HUES64 (cell line): Measurements from ENCODE around the gene KDF1.
"Not testable (repeated sequence)": the region's sequence is repeated elsewhere in the genome, so short reads cannot be mapped to it uniquely, and the experiment has no call there.

Experiments
- H3K27ac ChIP-seq: 2 replicates; pipeline ENCODE4 v1.7.0; 2013; ENCODE audit warnings: low read depth, low read length, inconsistent platforms
- H3K27me3 ChIP-seq: 2 replicates; pipeline ENCODE4 v1.6.1; 2013; ENCODE audit warnings: mild to moderate bottlenecking, low read length; ENCODE audit not compliant: insufficient read depth
- H3K36me3 ChIP-seq: 2 replicates; pipeline ENCODE4 v1.6.1; 2013; ENCODE audit warnings: mild to moderate bottlenecking, low read length; ENCODE audit not compliant: insufficient read depth
- H3K4me1 ChIP-seq: 2 replicates; pipeline ENCODE4 v1.6.1; 2013; ENCODE audit warnings: mild to moderate bottlenecking, low read length, moderate library complexity; ENCODE audit not compliant: insufficient read depth
- H3K4me3 ChIP-seq: 2 replicates; pipeline ENCODE4 v1.5.1; 2013; ENCODE audit warnings: mild to moderate bottlenecking, low read length, moderate library complexity
- H3K9ac ChIP-seq: 2 replicates; pipeline ENCODE4 v1.6.1; 2013; ENCODE audit warnings: mild to moderate bottlenecking, low read depth, low read length
- H3K9me3 ChIP-seq: 2 replicates; pipeline ENCODE4 v1.6.1; 2013; ENCODE audit warnings: low read depth, low read length; ENCODE audit not compliant: insufficient read depth
- WGBS: fragments of 150-250, 120-280 bp; methylation state at CpG from one replicate; pipeline ENCODE4 v1.1.7; 2013; ENCODE audit warnings: missing lambda C conversion rate; 5-methylcytosine and 5-hydroxymethylcytosine counted together

Gene KDF1

DNA sequence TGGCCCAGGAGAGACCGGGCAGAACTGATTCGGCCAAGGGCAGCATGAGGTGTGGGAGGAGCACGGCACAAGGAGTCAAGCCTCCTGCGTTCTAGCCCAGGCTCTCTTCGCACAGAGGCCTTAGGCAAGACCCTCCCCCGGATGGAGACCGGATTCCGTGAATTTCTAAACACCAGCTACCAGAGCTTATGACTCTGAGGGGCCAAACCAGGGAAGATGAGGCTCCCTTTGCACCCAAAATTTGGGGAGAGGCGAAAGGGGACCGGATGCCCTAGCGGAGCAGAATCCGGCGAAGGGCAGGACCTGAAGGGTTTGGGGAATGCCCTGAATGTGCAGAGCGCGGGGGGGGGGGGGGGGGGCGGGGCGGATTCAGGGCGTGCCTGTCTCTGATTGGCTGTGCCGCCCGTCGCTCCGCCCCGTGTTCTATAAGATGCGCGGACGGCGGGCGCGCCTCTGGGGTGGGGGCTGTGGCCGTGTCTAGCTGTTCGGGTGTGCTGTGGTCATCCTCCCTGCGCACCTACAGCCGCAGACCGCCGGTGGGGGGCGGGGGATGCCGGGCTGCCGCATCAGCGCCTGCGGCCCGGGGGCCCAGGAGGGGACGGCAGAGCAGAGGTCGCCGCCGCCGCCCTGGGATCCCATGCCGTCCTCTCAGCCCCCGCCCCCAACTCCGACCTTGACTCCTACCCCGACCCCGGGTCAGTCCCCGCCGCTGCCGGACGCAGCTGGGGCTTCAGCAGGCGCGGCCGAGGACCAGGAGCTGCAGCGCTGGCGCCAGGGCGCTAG, 33.2 kb upstream of the KDF1 start, which contains the start of gene TRNP1:
Gene TRNP1, plus strand, starts transcription at position 456 of the 783 bp plus-strand sequence. Its CDS starts 95 bp downstream, at position 551.
- Histone ChIP-seq H3K27me3 (peaks cover 34% of the 10 kb centered on the region; the same call in 1 of the 2 replicates), H3K9me3 (no peaks in the 10 kb centered on the region), H3K27ac (peak within 1 kb of the TSS; percentile 14; the same call in 1 of the 2 replicates), H3K36me3 (peaks cover 9% of the 10 kb centered on the region), H3K4me3 (peak within 1 kb of the TSS; percentile 81), H3K4me1 (peaks cover 29% of the 10 kb centered on the region), H3K9ac (peak within 1 kb of the TSS; percentile 75)
- WGBS: 1% methylated on average over 56 of the region's 61 CpGs

DNA sequence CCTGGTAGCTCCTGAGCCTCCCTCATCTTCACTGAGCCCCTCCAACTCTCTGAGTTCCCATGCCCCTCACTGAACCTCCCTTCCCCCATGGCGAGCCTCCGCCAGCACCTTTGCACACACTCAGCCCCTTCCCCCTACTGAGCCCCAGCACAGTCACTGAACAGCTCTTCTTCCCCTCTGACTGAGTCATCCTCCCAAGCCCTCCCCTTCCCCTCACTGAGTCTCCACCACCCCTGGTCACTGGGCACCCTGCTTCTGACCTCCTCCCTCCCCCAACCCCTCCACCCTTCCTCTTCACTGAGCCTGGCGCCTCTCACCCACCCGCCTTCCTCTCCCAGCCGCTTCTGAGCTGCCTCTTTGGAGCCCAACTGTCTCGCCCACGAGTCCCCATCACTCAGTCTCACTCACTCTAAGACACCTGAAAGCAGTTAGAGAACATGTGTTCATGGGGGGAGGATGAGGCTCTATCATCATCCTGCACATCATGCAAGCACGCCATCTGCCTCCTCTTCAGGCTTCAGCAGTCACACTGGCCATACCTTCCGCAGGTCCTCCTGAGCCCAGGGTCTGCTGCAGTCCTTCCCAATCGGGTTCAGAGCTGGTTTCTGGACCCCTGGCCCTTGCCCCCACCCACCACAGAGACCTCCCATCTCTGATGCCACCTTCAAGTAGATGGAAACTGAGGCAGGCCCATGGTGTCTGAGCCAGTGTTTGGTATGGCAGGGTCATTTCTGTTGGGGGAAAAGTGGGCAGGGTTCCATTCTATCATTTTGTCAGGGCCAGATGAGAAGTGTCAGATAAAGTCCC, 31.2 kb upstream of the KDF1 start:
- no peak overlapping the region; the same call in 1 of the 2 replicates for H3K27ac ChIP-seq
- H3K9ac ChIP-seq: no peak overlapping the region
- no peak overlapping the region for H3K4me3 ChIP-seq
- H3K4me1 ChIP-seq: peaks cover 22% of the 10 kb centered on the region
- H3K27me3 ChIP-seq: peaks cover 34% of the 10 kb centered on the region; the same call in 1 of the 2 replicates
- H3K9me3 ChIP-seq: no peaks in the 10 kb centered on the region
- 67% methylated on average over 10 of the region's 10 CpGs for WGBS
- H3K36me3 ChIP-seq: peaks cover 6% of the 10 kb centered on the region

DNA sequence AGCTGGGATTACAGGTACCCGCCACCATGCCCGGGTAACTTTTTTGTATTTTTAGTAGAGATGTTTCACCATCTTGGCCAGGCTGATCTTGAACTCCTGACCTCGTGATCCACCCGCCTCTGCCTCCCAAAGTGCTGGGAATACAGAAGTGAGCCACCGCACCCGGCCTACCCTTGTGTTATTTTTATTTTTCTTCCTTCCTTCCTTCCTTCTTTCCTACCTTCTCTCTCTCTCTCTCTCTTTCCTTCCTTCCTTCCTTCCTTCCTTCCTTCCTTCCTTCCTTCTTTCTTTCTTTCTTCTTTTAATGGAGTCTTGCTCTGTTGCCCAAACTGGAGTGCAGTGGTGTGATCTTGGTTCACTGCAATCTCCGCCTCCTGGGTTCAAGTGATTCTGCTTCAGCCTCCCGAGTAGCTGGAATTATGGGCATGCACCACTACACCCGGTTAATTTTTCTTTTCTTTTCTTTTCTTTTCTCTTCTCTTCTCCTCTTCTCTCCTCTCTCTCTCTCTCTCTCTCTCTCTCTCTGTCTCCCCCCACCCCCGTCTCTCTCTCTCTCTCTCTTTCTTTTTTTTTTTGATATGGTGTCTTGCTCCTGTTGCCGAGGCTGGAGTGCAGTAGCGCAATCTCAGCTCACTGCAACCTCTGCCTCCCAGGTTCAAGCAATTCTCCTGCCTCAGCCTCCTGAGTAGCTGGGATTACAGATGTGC, 29.3 kb upstream of the KDF1 start:
- H3K36me3 ChIP-seq, H3K4me3 ChIP-seq, H3K27ac ChIP-seq, H3K9ac ChIP-seq, H3K4me1 ChIP-seq, H3K9me3 ChIP-seq: not testable (repeated sequence)
- WGBS: 88% methylated on average over 12 of the region's 12 CpGs
- H3K27me3 ChIP-seq: peaks cover 25% of the 10 kb centered on the region; the same call in 1 of the 2 replicates

DNA sequence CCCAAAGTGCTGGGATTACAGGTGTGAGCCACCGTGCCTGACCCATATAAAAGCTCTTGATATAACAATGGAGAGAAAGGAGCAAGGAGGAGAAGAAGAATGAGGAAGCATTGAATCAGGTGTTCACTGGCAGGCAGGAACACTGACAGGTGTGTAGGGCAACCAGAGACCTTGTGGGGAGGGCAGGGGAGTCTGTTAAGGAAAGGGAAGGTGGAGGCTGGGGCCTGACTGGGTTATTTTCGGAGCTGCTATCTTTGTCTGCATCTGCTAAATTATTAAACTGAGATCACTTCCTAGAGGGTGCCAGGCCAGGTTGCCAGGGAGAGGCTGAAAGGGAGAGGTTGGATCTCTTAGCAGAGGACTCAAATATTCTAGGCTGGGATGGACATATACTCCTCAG, 26.4 kb upstream of the KDF1 start:
- H3K4me3 ChIP-seq: no peak overlapping the region
- H3K9ac ChIP-seq: no peak overlapping the region
- H3K4me1 ChIP-seq: peaks cover 8% of the 10 kb centered on the region
- WGBS: 90% methylated on average over 2 of the region's 2 CpGs
- H3K36me3 ChIP-seq: no peaks in the 10 kb centered on the region
- H3K27me3 ChIP-seq: peaks cover 10% of the 10 kb centered on the region; the same call in 1 of the 2 replicates
- H3K9me3 ChIP-seq: no peaks in the 10 kb centered on the region
- H3K27ac ChIP-seq: no peak overlapping the region

DNA sequence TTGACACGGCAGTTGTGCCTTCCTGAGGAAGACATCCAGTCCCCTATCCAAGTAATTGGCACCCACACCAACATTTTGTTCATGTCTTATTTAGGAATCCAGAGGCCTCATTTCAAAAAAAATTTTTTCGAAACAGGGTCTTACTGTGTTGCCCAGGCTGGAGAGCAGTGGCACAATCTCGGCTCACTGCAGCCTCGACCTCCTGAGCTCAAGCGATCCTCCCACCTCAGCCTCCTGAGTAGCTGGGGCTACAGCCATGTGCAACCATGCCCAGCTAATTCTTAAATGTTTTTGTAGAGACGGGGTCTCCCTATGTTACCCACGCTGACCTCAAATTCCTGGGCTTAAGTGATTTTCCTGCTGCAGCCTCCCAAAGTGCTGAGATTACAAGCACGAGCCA, 24.0 kb upstream of the KDF1 start:
- no peaks in the 10 kb centered on the region for H3K36me3 ChIP-seq
- no peaks in the 10 kb centered on the region for H3K4me1 ChIP-seq
- H3K27ac ChIP-seq: no peak overlapping the region
- H3K9me3 ChIP-seq: no peaks in the 10 kb centered on the region
- H3K9ac ChIP-seq: no peak overlapping the region
- H3K4me3 ChIP-seq: no peak overlapping the region
- H3K27me3 ChIP-seq: no peaks in the 10 kb centered on the region
- WGBS: 93% methylated on average over 8 of the region's 8 CpGs

DNA sequence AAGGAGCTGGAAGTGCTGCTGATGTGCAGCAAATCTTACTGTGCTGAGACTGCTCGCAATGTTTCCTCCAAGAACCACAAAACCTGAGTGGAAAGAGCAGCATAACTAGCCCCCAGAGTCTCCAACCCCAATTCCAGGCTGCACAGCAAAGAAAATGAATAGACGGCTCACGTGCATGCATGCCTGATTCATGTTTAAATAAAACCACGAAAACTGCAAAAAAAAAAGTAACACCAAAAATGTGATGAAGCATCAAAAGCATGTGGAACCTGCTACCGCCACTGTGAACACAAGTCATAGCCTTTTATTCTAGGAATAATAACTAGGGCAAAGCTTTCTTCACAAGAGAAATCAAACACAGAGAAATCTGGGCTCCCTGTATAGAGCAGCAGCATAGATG, 23.6 kb upstream of the KDF1 start:
- no peaks in the 10 kb centered on the region for H3K4me1 ChIP-seq
- H3K27ac ChIP-seq: no peak overlapping the region
- H3K9ac ChIP-seq: no peak overlapping the region
- H3K4me3 ChIP-seq: no peak overlapping the region
- H3K27me3 ChIP-seq: no peaks in the 10 kb centered on the region
- no peaks in the 10 kb centered on the region for H3K9me3 ChIP-seq
- 96% methylated on average over 5 of the region's 5 CpGs for WGBS
- H3K36me3 ChIP-seq: no peaks in the 10 kb centered on the region

DNA sequence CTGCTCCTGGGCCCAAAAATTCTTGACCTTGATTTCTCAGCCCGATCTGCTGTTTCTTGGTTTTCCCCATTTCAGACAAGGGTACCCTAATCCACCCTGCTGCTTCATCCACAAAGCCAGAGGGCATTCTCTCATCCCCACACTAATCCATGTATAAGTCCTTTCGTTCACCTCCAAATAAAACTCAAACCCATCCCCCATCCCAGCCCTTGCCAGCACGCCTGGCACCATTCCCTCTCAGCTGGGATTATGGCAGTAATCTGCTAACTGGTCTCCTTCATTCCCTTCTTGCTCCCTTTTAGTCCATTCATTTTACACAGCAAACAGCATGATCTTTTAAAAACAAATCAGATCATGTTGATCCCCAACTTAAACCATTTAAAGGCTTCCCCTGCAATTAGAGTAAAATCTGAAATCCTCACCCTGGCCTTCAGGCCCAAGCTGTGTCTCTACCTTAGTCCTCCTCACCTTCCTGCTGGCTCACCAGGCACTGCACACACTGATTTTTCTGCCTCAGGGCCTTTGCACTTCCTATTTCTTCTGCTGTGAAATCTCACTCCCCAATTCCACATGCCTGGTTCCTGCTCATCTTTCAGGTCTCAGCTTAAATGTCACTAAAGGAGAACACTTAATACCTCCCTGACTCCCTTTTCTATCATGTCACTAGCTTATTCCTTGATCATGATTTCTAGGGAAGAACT, 21.0 kb upstream of the KDF1 start:
- Histone ChIP-seq H3K27ac (no peak overlapping the region), H3K9me3 (no peaks in the 10 kb centered on the region), H3K4me3 (no peak overlapping the region), H3K9ac (no peak overlapping the region), H3K36me3 (no peaks in the 10 kb centered on the region), H3K4me1 (no peaks in the 10 kb centered on the region), H3K27me3 (no peaks in the 10 kb centered on the region)
- 87% methylated on average over 3 of the region's 3 CpGs for WGBS

DNA sequence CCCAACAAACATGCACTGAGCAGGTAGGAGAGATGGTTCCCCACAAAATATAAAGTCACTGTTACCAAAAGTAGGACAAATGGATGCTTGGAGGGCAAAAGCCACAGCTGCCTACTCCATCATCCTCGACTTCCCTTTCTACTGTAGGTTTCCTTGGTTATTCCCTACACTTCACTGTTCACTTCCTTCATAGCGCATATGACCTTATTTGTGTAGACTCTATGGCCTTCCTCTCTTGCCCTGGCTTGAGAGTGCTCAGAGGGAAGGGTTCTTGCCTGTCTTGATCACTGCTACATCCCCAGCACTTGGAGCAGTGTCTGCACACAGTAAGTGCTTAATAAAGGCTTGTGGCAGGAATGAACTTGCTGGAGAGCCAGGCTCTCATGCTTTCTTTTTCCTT, 18.6 kb upstream of the KDF1 start:
- Histone ChIP-seq H3K4me1 (no peaks in the 10 kb centered on the region), H3K36me3 (no peaks in the 10 kb centered on the region), H3K27ac (no peak overlapping the region), H3K4me3 (no peak overlapping the region), H3K9me3 (no peaks in the 10 kb centered on the region), H3K9ac (no peak overlapping the region), H3K27me3 (no peaks in the 10 kb centered on the region)
- 95% methylated on average over 2 of the region's 2 CpGs for WGBS

DNA sequence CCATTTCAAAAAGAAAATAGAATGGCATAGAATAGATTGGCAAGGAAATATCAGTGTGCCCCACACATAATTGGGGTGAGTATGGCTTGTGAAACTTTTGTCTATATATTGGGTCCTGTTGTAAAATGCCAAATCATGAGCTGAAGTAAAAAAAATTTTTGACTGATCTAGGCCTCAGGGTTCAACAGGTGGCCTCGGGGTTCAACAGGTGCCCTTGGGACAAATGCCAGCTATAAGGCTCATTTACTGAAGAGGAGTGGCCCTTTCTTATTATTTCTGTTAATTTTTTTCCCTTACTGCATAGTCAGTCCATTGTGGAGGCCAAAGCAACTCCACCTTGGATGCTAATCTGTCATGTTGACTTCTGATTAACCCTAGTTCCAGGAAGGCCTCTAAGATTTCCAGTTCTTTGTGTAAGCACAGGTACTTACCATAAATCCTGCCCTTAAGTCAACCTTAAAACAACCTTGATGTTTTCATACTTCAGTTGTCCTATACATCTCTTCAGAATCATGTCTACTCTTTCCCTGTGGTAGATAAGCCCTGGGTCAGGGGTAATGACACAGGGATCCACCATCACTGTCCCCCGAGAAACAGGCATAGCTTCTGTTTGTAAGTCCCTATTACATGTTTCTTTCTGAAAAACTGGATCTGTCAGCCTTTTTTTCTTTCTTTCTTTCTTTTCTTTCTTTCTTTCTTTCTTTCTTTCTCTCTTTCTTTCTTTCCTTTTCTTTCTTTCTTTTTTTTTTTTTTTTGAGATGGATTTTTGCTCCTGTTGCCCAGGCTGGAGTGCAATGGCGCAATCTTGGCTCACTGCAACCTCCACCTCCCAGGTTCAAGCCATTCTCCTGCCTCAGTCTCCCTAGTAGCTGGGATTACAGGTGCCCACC, 16.6 kb upstream of the KDF1 start:
- Histone ChIP-seq H3K4me1 (peaks cover 7% of the 10 kb centered on the region; the same call in 1 of the 2 replicates), H3K27me3 (no peaks in the 10 kb centered on the region), H3K27ac (no peak overlapping the region), H3K36me3 (no peaks in the 10 kb centered on the region), H3K4me3 (no peak overlapping the region), H3K9ac (no peak overlapping the region), H3K9me3 (no peaks in the 10 kb centered on the region)
- 91% methylated on average over 3 of the region's 3 CpGs for WGBS

DNA sequence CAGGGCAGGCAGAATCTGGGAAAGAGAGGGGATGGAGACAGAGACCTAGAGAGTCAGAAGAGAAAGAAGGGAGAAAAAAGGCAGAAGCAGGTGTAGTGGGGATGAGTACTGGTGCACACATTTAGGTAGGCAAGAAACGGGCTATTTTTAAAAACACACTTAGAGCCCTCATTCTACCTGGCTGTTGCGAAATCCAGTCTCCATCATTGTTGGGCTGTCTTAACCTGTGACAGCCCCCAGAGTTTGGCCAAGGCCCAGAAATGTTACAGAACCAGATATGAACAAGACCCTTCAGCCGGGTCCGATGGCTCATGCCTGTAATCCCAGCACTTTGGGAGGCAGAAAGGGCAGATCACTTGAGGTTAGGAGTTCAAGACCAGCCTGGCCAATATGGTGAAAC, 12.6 kb upstream of the KDF1 start:
- Histone ChIP-seq H3K27ac (no peak overlapping the region), H3K9me3 (no peaks in the 10 kb centered on the region), H3K9ac (no peak overlapping the region), H3K4me3 (no peak overlapping the region), H3K36me3 (no peaks in the 10 kb centered on the region), H3K27me3 (no peaks in the 10 kb centered on the region), H3K4me1 (peaks cover 7% of the 10 kb centered on the region; the same call in 1 of the 2 replicates)
- WGBS: 94% methylated on average over 4 of the region's 4 CpGs
